Measurements from ENCODE around the gene SETX. TPM values are rescaled to one million over a fixed set of nuclear protein-coding genes. Genes with fewer than 3 reads are reported as not detected.

Gene SETX
- total and polyA plus RNA-seq, 8 donors = 11.1 to 23.1 (median 14.5) TPM

DNA sequence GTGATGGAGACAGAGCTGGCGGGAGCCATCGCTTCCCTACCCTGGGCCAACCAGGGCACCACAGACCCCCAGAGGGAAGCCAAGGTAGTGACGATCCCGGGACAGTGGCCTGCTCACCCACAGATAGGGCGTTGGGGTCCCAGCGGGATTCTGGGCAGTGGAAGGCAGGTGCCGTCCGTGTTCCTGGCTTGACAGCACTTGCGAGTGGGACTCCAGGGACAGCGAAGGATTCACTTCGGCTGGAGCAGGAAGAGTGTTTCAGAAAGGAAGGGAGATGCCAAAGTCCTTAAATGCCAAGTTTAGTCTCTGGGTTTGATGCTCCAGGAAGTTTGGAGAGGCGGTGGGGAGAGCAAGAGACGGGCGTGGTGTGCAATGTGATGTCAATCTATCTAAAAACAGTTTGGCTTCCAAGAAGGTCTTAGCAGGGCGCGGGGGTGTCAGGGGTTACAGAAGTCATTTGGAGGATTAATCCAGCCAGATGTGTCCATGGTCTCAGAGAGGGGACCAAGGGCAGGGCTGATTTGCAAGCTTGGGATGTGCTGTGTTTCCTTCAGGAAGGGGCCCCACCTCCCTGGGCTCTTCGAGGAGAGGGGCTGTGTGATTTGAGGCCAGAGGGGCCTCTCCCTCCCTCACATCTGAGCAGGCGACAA, 118.0 kb downstream of the SETX start:
- DNase-seq (no peak), FAIRE-seq (no peak), ATAC-seq (no peak)
- Histone ChIP-seq H3K4me1 (peaks cover 0 to 6% (median 6%) of the 10 kb centered on the region in 3 donors), H3K9me3 (no peaks in the 10 kb centered on the region), H3K4me3 (no peak overlapping the region), H3K27me3 (no peaks in the 10 kb centered on the region), H3K36me3 (no peaks in the 10 kb centered on the region), H3K27ac (no peak overlapping the region)
- intact Hi-C loops (cut with DNase I) = loop anchor here in 2 of 3 donors (5.0 to 10.0 kb wide), 4 partner anchors 62 to 474 kb away; no protein-coding TSS in a partner anchor
- TF ChIP-seq CTCF (IDR thresholded peaks at IDR 0.05) = peak in 2 of 4 donors; percentile 0 to 7
- 36 to 45% methylated on average over 18 of the region's 18 CpGs for WGBS, 2 donors

GRCh38 chr9:132235894-132236661, 118.7 kb downstream of the SETX start:
- TF ChIP-seq CTCF (IDR thresholded peaks at IDR 0.05) = peak; percentile 93 to 97 (median 96)
- FAIRE-seq (no peak), DNase-seq (peak; percentile 66 to 96 (median 88)), ATAC-seq (peak; percentile 12 to 45 (median 40))
- no peaks in the 10 kb centered on the region for H3K27me3 ChIP-seq
- intact Hi-C loops (cut with DNase I) = loop anchor here in 2 of 3 donors (5.0 to 10.0 kb wide), 4 partner anchors 61 to 474 kb away; no protein-coding TSS in a partner anchor
- H3K27ac ChIP-seq = no peak overlapping the region
- H3K9me3 ChIP-seq = no peaks in the 10 kb centered on the region
- H3K4me1 ChIP-seq = peaks cover 0 to 6% (median 6%) of the 10 kb centered on the region in 3 donors
- WGBS, 2 donors = 36 to 44% methylated on average over 19 of the region's 19 CpGs
- H3K36me3 ChIP-seq = no peaks in the 10 kb centered on the region
- H3K4me3 ChIP-seq = no peak overlapping the region

- Histone ChIP-seq H3K9me3 (no peaks in the 10 kb centered on the region), H3K36me3 (no peaks in the 10 kb centered on the region), H3K27me3 (no peaks in the 10 kb centered on the region), H3K4me3 (no peak overlapping the region), H3K27ac (no peak overlapping the region), H3K4me1 (no peaks in the 10 kb centered on the region)
- no peak for TF ChIP-seq CTCF (IDR thresholded peaks at IDR 0.05)
- intact Hi-C loops (cut with DNase I) = loop anchor here in 2 of 3 donors (5.0 to 10.0 kb wide), 4 partner anchors 60 to 473 kb away; no protein-coding TSS in a partner anchor
- FAIRE-seq (no peak), ATAC-seq (no peak), DNase-seq (no peak)
- 84 to 93% methylated on average over 9 of the region's 9 CpGs for WGBS, 2 donors
Observed at GRCh38 chr9:132235125-132235524, 119.7 kb downstream of the SETX start.

- no peak for FAIRE-seq
- no peak for TF ChIP-seq CTCF (IDR thresholded peaks at IDR 0.05)
- Histone ChIP-seq H3K27me3 (no peaks in the 10 kb centered on the region), H3K27ac (no peak overlapping the region), H3K9me3 (no peaks in the 10 kb centered on the region), H3K4me1 (no peaks in the 10 kb centered on the region), H3K36me3 (no peaks in the 10 kb centered on the region), H3K4me3 (no peak overlapping the region)
- DNase-seq = no peak
- ATAC-seq = no peak
- intact Hi-C loops (cut with DNase I) = loop anchor here in 2 of 3 donors (10.0 kb wide), 2 partner anchors 60 to 400 kb away; no protein-coding TSS in a partner anchor
- 85 to 90% methylated on average over 12 of the region's 12 CpGs for WGBS, 2 donors
Observed at GRCh38 chr9:132234535-132234934, 120.3 kb downstream of the SETX start.
